HG03558 (cell line): Measurements from ENCODE around the gene OR4F6.

Source experiments
- ATAC-seq: cut with Tn5 transposase; IDR thresholded peaks from one replicate; pipeline ENCODE4 v1.9.1; 2021; ENCODE audit warnings: moderate number of reproducible peaks; ENCODE audit not compliant: unreplicated experiment; ENCODE audit errors: extremely low read depth

OR4F6 gene

GRCh38 chr15:101803676-101804075 is 367 bp downstream of the OR4F6 start:
- no peak for ATAC-seq

- ATAC-seq, result no peak
Measured at GRCh38 chr15:101804375-101804774, 1.1 kb downstream of the OR4F6 start.

GRCh38 chr15:101804941-101805340 is 1.6 kb downstream of the OR4F6 start:
- no peak for ATAC-seq

- ATAC-seq, result no peak
Measured at GRCh38 chr15:101805605-101806345, 2.5 kb downstream of the OR4F6 start.

- ATAC-seq, result no peak
Measured at GRCh38 chr15:101807345-101807945, 4.1 kb downstream of the OR4F6 start.

- ATAC-seq, result no peak
Measured at GRCh38 chr15:101808201-101808600, 4.9 kb downstream of the OR4F6 start.

GRCh38 chr15:101810456-101810855 is 7.1 kb downstream of the OR4F6 start:
- no peak for ATAC-seq

GRCh38 chr15:101810876-101811275 is 7.6 kb downstream of the OR4F6 start:
- no peak for ATAC-seq

- no peak for ATAC-seq
Measured at GRCh38 chr15:101811902-101812301, 8.6 kb downstream of the OR4F6 start, which contains the start of gene OR4F15. Gene OR4F15, plus strand, starts transcription at chr15:101812202. Its CDS starts 5,985 bp downstream, at chr15:101818187.

- ATAC-seq, result no peak
Measured at GRCh38 chr15:101813803-101814534, 10.7 kb downstream of the OR4F6 start.

GRCh38 chr15:101820781-101821180 is 17.5 kb downstream of the OR4F6 start:
- no peak for ATAC-seq

GRCh38 chr15:101827257-101827656 is 23.9 kb downstream of the OR4F6 start:
- ATAC-seq, result no peak

GRCh38 chr15:101828774-101829173 is 25.5 kb downstream of the OR4F6 start:
- no peak for ATAC-seq

- ATAC-seq, result no peak
Measured at GRCh38 chr15:101841656-101842055, 38.3 kb downstream of the OR4F6 start.

GRCh38 chr15:101844916-101845315 is 41.6 kb downstream of the OR4F6 start:
- ATAC-seq, result no peak

GRCh38 chr15:101852356-101852755 is 49.0 kb downstream of the OR4F6 start:
- no peak for ATAC-seq
